NCI-H1048 (cell line): ENCODE data around the gene LRPAP1.

Experiments
- DNase-seq: peaks from one replicate; lab custom pipeline; 2025; lab: John Stamatoyannopoulos, UW

The LRPAP1 gene

GRCh38 chr4:3473181-3473950 is 58.9 kb downstream of the LRPAP1 start:
- DNase-seq = no peak

- DNase-seq = no peak
Observed at GRCh38 chr4:3472411-3473141, 59.6 kb downstream of the LRPAP1 start.

GRCh38 chr4:3471886-3472285 is 60.3 kb downstream of the LRPAP1 start:
- DNase-seq = no peak

GRCh38 chr4:3471098-3471760 is 61.0 kb downstream of the LRPAP1 start:
- DNase-seq = no peak

- no peak for DNase-seq
Observed at GRCh38 chr4:3470244-3471097, 61.8 kb downstream of the LRPAP1 start.

- no peak for DNase-seq
Observed at GRCh38 chr4:3469386-3470243, 62.6 kb downstream of the LRPAP1 start.

- DNase-seq = no peak
Observed at GRCh38 chr4:3468804-3469203, 63.4 kb downstream of the LRPAP1 start.

- DNase-seq = no peak
Observed at GRCh38 chr4:3468154-3468553, 64.1 kb downstream of the LRPAP1 start.

- DNase-seq = no peak
Observed at GRCh38 chr4:3467601-3468031, 64.6 kb downstream of the LRPAP1 start.

- no peak for DNase-seq
Observed at GRCh38 chr4:3466691-3467600, 65.3 kb downstream of the LRPAP1 start.

GRCh38 chr4:3465698-3466671 is 66.2 kb downstream of the LRPAP1 start:
- DNase-seq = no peak

- DNase-seq = no peak
Observed at GRCh38 chr4:3464911-3465697, 67.1 kb downstream of the LRPAP1 start.

GRCh38 chr4:3464349-3464905 is 67.8 kb downstream of the LRPAP1 start:
- no peak for DNase-seq

- no peak for DNase-seq
Observed at GRCh38 chr4:3463556-3464348, 68.5 kb downstream of the LRPAP1 start.

GRCh38 chr4:3462790-3463415 is 69.3 kb downstream of the LRPAP1 start, which contains the start of gene DOK7:
Gene DOK7, plus strand, starts transcription at chr4:3463306. Its CDS starts 70 bp downstream, at chr4:3463376.
- DNase-seq = no peak

GRCh38 chr4:3462321-3462789 is 69.9 kb downstream of the LRPAP1 start:
- DNase-seq = no peak
